ES-I3 (cell line): ENCODE results near the gene MLKL.
"Not testable (repeated sequence)": the region's sequence is repeated elsewhere in the genome, so short reads cannot be mapped to it uniquely, and the experiment has no call there.

Source experiments
- H3K36me3 ChIP-seq: 2 replicates; pipeline ENCODE4 v1.6.1; 2013; ENCODE audit warnings: mild to moderate bottlenecking, low read length, control low read depth, moderate library complexity; ENCODE audit not compliant: insufficient read depth
- H3K4me1 ChIP-seq: 2 replicates; pipeline ENCODE4 v1.6.1; 2013; ENCODE audit warnings: mild to moderate bottlenecking, control low read depth, low read length; ENCODE audit not compliant: insufficient read depth
- H3K9ac ChIP-seq: 2 replicates; pipeline ENCODE4 v1.6.1; 2013; ENCODE audit warnings: low read depth, mild to moderate bottlenecking, low read length, moderate library complexity
- H3K9me3 ChIP-seq: 2 replicates; pipeline ENCODE4 v1.6.1; 2013; ENCODE audit warnings: mild to moderate bottlenecking, low read length, moderate library complexity; ENCODE audit not compliant: control insufficient read depth, insufficient read depth

MLKL gene

DNA sequence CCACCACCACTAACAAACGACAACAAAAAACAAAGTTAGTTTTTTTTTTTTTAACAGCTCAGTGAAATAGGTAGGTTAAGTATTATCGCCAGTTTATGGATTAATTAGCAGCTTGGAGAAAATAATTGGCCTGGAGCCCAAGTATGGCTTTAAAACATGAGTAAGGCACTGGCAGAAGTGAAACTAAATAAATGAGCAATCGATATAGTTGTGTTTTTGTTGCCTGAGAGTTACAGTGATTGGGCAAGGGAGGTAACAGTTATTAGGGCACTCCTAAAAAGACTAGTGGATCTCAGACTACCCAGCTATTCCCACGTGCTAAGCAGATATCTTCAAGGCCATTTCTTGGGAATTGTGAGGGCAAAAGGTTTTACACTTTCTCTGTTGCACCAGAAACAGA, 2.4 kb downstream of the MLKL start:
- Histone ChIP-seq H3K9me3 (no peaks in the 10 kb centered on the region), H3K4me1 (0 out of 2 replicates have a peak, but pooled peaks cover 6% of the 10 kb centered on the region), H3K36me3 (no peaks in the 10 kb centered on the region), H3K9ac (no peak overlapping the region)

DNA sequence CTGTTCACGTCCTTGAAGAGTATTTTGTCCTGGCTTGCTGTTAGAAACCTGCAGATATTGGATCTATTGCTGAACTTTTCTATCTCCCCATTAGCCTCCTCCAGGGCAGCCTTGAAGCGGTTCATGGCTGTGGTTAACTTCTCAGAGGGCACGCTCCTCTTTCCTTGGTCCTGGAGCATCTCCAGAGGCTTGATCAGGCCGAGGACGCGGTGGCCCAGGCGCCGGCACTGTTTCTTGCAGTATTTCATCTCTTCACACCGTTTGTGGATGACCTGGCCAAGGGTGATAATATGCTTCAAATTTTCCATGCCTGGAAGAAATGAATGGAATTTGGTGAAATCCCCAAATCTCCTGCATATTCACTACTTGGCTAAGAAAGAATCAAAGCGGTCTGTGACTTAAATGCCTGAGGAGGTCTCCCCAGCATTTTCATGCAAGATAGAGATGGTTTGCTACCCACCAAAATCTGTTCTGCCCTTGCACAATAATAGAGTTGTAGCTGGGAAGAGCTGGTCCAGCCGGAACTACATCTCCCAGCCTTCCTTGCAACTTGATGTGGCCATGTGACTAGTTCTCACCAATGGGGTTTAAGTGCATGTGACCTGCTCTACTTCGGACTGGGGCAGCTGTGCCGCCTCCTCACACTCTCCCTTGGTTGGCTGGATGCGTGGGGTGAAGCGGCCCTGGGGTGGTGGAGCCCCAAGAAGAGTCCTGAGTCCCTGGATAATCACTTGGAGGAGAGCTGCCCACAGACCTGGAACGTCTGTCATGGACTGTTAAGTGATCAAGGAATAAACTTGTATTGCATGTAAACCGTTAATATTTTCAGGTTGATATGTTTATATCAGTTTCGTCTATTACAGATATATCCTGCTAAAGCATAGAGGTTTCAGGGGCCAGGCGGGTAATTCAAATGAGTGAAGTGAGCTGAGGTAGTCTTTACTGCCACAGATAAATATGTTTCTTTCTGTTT, 4.9 kb downstream of the MLKL start:
- Histone ChIP-seq H3K9me3 (no peaks in the 10 kb centered on the region), H3K36me3 (no peaks in the 10 kb centered on the region), H3K4me1 (no peaks in the 10 kb centered on the region), H3K9ac (peak overlapping the region; percentile 56; the same call in 1 of the 2 replicates)

DNA sequence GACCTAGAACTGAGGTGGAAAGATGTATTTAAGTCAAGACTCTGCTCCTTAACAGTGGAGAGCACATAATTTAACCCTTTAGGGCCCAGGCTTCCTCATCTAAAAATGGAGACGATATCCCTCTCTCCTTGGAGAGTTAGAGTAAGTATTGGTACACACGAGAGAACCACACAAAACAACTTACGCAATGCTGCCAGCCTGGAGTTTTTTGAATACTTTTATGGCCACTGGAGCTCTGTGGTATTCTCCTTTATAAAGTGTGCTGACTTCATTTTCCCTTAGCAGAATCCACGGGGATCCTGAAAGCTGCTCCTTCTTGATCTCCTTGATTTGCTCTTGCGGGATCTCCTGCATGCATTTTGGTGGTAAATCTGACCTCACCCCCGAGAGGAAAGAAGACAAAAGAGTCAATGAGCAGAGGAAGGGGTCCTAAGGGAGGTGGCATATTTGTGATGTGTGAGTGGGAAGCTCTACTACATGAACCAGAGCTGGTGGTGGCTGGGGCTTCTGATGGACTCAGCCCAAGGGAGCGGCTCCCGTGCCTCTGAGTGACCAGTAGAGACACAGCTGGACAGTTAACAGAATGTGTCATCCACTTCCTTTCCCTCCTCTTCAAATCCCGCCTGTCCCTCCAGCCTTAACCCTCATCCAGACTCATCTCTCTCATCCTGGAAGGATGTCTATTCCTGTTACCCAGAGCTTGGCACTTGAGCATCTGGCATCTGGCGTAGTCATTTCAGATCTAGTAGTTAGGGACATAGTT, 9.4 kb downstream of the MLKL start:
- Histone ChIP-seq H3K36me3 (no peaks in the 10 kb centered on the region), H3K4me1 (no peaks in the 10 kb centered on the region), H3K9me3 (no peaks in the 10 kb centered on the region), H3K9ac (no peak overlapping the region)

DNA sequence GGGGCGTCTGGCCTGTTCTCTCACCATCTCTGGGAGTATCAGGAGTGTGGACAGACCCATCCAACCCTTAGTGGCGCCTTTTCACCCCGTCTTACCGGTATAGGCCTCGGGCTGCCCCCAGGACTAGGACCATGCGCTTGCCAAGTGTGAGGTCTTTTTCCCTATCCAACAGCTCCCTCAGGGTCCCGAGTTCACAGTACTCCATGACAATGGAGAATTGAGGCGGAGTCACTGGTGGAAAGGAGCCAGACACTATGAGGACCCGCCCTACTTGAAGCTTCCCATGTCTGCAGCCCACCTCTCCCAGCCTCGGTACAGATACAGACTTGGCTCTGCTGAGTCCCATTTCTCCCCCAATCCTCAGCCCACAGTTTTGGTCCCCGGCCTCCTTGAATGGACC, 18.1 kb downstream of the MLKL start:
- no peak overlapping the region for H3K9ac ChIP-seq
- no peaks in the 10 kb centered on the region for H3K9me3 ChIP-seq
- no peaks in the 10 kb centered on the region for H3K36me3 ChIP-seq
- H3K4me1 ChIP-seq, result peaks cover 6% of the 10 kb centered on the region

DNA sequence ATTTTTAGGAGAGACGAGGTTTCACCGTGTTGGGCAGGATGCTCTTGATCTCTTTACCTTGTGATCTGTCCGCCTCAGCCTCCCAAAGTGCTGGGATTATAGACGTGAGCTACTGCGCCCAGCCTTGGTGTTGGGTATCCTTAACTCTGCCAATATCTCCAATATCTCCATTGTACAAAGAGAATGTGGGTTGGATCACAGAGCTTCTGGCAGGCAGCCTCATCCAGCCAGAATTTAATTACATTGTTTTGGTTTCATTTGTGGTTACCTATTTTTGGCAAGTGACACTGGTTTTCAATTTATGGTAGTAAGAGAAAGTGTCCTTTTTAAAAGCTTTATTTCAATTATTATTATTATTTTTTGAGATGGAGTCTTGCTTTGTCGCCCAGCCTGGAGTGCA, 20.0 kb downstream of the MLKL start:
- no peaks in the 10 kb centered on the region for H3K9me3 ChIP-seq
- H3K36me3 ChIP-seq, result no peaks in the 10 kb centered on the region
- H3K9ac ChIP-seq, result no peak overlapping the region
- peaks cover 6% of the 10 kb centered on the region for H3K4me1 ChIP-seq

DNA sequence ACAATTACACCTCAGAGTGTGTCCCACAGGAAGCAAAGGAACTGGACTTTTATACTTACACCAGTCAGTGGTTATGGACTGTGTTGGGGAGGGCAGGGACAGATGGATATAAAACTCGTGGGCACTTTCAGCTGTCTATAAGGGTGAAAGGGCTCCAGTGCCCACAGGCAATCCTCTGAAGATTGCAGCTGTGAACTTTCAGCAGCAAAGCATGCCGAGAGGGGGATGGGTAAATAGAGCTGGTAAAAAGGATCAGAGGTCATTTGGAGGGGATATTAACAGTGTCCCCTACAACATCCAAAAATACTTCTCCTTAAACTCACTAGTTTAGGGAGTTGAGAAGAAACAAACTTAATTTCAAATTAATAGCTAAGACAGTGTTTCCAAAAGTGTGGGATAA, 20.7 kb downstream of the MLKL start:
- Histone ChIP-seq H3K9me3 (no peaks in the 10 kb centered on the region), H3K9ac (no peak overlapping the region), H3K4me1 (peaks cover 6% of the 10 kb centered on the region), H3K36me3 (no peaks in the 10 kb centered on the region; the same call in 1 of the 2 replicates)

DNA sequence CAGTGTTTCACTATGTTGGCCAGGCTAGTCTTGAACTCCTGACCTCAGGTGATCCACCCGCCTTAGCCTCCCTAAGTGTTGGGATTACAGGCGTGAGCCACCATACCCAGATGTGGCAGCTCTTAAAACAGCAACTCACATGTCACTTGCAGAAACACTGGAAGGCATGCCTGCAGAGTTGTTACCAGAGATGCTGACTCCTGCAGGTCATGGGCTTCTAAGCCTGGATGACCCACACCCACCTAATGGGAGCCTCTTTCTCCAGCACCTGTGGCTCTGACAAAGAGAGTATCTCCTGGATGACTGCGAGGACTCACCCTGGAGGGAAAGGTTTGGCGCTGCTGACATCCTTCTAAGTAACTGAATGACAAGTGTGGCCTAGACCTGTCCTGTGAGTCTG, 22.8 kb downstream of the MLKL start:
- H3K9me3 ChIP-seq, result no peaks in the 10 kb centered on the region
- no peaks in the 10 kb centered on the region; the same call in 1 of the 2 replicates for H3K36me3 ChIP-seq
- H3K9ac ChIP-seq, result no peak overlapping the region
- H3K4me1 ChIP-seq, result peaks cover 6% of the 10 kb centered on the region

DNA sequence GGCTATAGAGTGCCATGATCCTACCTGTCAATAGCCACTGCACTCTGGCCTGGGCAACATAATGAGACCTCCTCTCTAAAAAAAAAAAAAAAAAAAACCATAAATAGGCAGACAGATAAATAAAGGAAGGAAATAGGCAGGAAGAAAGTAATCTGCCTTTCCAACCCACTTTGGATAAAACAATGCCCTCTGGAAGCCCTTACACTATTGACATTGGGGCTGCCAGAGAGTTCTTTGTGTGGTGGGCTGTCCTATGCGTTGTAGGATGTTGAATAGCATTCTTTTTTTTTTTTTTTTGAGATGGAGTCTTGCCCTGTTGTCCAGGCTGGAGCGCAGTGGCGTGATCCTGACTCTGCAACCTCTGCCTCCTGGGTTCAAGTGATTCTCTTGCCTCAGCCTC, 26.8 kb downstream of the MLKL start:
- no peak overlapping the region for H3K9ac ChIP-seq
- H3K36me3 ChIP-seq, result no peaks in the 10 kb centered on the region; the same call in 1 of the 2 replicates
- no peaks in the 10 kb centered on the region for H3K4me1 ChIP-seq
- no peaks in the 10 kb centered on the region for H3K9me3 ChIP-seq

DNA sequence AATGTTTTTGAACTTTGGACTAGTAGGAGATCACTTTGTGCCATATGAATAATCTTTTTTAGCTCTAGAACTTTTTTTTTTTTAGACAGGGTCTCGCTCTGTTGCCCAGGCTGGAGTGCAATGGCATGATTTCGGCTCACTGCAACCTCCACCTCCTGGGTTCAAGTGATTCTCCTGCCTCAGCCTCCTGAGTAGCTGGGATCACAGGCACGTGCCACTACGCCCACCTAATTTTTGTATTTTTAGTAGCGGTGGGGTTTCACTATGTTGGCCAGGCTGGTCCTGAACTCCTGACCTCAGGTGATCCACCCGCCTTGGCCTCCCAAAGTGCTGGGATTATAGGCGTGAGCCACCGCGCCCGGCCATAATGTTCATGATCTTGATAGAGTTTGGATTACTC, 31.8 kb downstream of the MLKL start:
- H3K36me3 ChIP-seq, H3K9me3 ChIP-seq, H3K4me1 ChIP-seq, H3K9ac ChIP-seq: not testable (repeated sequence)

DNA sequence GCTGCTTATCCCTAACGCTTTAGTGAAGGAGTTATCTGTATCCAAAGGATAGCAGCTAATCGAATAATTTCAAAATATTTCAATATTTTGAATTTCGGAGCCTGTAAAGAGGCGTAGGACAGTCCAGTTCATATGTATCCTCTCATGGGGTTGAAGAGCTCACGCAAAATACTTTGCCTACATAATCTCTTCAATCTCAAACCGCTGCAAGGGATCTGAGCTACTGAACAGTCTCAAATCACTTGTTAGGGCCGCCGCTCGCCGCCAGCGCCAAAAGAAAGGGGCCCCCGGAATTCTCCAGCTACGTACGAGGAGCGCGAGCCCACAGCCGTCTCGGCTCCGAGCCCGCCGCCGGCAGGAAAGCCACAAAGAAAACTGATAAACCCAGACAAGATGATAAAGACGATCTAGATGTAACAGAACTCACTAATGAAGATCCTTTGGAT, 33.4 kb downstream of the MLKL start:
- peak overlapping the region; percentile 99 for H3K9ac ChIP-seq
- H3K9me3 ChIP-seq, result no peaks in the 10 kb centered on the region
- H3K4me1 ChIP-seq, result no peaks in the 10 kb centered on the region
- H3K36me3 ChIP-seq, result peaks cover 21% of the 10 kb centered on the region

DNA sequence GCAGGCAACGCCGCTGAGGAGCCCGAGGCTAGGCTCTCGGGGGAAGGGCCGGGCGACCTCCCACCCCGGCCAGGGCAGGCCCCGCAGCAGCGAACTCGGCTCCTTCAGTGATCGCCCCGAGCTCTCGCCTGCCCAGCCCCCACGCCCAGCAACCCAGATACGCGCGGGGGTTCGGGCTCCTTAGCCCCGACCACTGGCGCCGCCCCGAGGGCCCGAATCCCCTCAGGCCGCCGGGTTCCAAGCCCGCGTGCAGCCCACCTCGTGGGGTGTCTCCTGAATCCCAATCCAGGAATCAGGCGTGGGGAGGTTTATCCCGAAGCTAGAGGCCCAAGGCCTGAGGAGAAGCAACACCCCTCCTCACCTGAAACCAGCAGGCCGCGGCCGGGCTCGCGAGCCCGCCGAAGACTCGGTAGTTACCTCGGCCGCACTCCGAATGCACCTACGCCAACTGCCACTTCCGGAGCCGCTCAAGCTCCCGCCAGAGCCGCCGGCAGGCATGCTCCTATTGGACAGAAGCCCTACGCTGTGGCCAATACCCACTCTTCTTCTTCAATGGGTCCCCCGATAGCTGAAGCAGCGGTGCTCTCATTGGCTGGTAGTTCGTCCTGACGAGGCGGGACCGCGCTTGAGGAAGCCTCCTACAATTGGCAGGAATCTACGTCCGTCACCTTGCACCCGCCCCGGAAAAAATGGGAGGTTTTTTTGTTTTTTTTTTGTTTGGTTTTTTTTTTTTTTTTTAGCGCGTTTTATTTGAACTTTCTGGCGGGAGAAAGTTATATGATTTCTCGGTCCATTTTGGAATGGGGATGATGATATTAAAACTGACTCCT, 34.0 kb downstream of the MLKL start, which contains the start of gene RFWD3:
Gene RFWD3, minus strand, starts transcription at position 453 of the 830 bp plus-strand sequence. CDS start 5,428 bp downstream, outside the sequence.
- Histone ChIP-seq H3K4me1 (no peaks in the 10 kb centered on the region), H3K9ac (peak within 1 kb of the TSS; percentile 99), H3K9me3 (no peaks in the 10 kb centered on the region), H3K36me3 (peaks cover 21% of the 10 kb centered on the region)

DNA sequence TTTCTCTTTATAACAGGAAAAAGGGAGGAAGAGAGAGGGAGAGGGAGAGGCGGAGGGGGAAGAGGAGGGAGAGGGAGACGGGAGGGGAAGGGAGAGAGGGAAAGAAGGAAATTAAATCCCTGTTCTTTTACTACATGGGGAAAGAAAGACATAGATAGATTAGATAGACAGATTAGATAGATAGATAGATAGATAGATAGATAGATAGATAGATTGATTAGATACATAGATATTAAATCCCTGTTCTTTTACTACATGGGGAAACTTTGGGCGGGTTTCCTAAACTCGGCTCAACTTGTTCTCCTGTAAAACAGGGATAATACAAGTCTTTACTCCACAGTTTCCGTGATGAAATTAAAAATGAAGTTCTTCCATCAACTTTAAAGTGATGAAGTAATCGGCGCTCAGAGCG, 34.6 kb downstream of the MLKL start:
- Histone ChIP-seq H3K36me3 (peaks cover 23% of the 10 kb centered on the region), H3K9me3 (no peaks in the 10 kb centered on the region), H3K4me1 (no peaks in the 10 kb centered on the region), H3K9ac (peak overlapping the region; percentile 99)

DNA sequence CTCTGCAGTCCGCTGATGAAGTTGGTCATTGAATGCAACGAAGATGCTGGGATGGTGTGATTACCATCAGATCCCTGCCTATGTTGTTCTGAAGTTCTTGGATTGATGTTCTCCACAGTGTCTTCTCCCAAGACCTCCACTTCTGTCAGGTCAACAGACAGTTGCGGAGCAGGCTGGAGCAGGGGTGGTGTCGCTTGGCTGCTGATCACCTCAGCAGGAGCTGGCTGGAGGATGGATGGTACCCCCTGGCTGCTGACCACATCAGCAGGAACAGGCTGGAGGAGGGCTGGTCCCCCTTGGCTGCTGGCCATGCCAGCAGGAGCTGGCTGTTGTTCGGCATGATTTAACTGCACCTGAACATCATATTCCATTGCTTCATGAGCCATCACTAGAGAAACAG, 39.6 kb downstream of the MLKL start:
- Histone ChIP-seq H3K9ac (no peak overlapping the region), H3K4me1 (no peaks in the 10 kb centered on the region; the same call in 1 of the 2 replicates), H3K9me3 (no peaks in the 10 kb centered on the region), H3K36me3 (peaks cover 52% of the 10 kb centered on the region)

DNA sequence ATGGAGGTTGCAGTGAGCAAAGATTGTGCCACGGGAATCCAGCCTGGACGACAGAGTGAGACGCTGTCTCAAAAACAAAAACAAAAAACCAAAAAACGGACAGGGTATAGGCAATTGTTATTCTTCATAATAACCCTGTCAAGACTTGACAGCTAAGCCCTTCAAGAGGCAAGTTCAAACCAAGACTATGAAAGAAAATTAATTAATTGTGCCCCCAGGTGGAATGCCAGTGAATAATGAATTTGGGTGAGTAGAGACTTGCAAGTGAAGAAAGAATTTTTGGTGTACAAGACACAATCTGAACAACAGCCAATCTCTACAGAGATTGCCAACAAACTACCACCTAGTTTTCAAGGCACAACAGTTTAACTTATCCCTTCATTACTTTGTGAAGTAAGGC, 40.3 kb downstream of the MLKL start:
- no peak overlapping the region for H3K9ac ChIP-seq
- H3K9me3 ChIP-seq, result no peaks in the 10 kb centered on the region
- no peaks in the 10 kb centered on the region; the same call in 1 of the 2 replicates for H3K4me1 ChIP-seq
- peaks cover 50% of the 10 kb centered on the region for H3K36me3 ChIP-seq
